ENCODE measurements around the gene DAZAP2. TPM values are rescaled to one million over a fixed set of nuclear protein-coding genes. Genes with fewer than 3 reads are reported as not detected.

The DAZAP2 gene
- total and polyA plus RNA-seq, 4 donors: 66.0 to 218 (median 135) TPM

DNA sequence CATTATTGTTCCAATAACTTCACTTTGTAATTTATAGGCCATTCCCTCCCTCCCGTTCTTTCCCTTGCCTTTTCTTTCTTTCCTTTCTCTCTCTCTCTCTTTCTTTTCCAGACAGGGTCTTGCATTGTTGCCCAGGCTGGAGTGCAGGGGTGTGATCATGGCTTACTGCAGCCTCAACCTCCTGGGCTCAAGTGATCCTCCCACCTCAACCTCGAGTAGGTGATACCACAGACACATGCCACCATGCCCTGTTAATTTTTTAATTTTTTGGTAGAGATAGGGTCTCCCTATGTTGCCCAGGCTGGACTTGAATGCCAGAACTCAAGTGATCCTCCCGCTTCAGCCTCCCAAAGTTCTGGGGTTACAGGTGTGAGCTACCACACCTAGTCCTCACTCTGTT is 14.0 kb upstream of the DAZAP2 start:
- Histone ChIP-seq H3K9ac (ENCODE audit: low read depth in 1 of 2, low read length in 2 of 2) (no peak overlapping the region), H3K36me3 (ENCODE audit: control insufficient read depth in 4 of 4, insufficient read depth in 3 of 4, low read depth in 1 of 4, low read length in 3 of 4) (no peaks in the 10 kb centered on the region), H3K4me1 (ENCODE audit: control insufficient read depth in 4 of 4, insufficient read depth in 4 of 4, low read length in 3 of 4) (peaks cover 0 to 3% (median 0%) of the 10 kb centered on the region in 4 donors), H3K4me3 (ENCODE audit: low read depth in 1 of 3, low read length in 3 of 3) (no peak overlapping the region), H3K27me3 (ENCODE audit: control insufficient read depth in 4 of 4, insufficient read depth in 4 of 4, low read length in 3 of 4) (no peaks in the 10 kb centered on the region), H3K27ac (ENCODE audit: low read depth in 1 of 2, low read length in 2 of 2) (no peak overlapping the region), H3K9me3 (ENCODE audit: control insufficient read depth in 4 of 4, low read length in 3 of 4) (no peaks in the 10 kb centered on the region)
- DNase-seq (ENCODE audit: low spot score): no peak
- TF ChIP-seq NR2F2 (IDR thresholded peaks at IDR 0.05) (no peak), SP1 (IDR thresholded peaks at IDR 0.05) (no peak), YY1 (IDR thresholded peaks at IDR 0.05) (no peak), TAF1 (conservative IDR thresholded peaks at IDR 0.05) (no peak), FOXA1 (IDR thresholded peaks at IDR 0.05) (no peak), EGR1 (IDR thresholded peaks at IDR 0.05; ENCODE audit: low read depth in 2 of 2) (no peak), RXRA (IDR thresholded peaks at IDR 0.05) (no peak), HNF4G (IDR thresholded peaks at IDR 0.05) (no peak), GABPA (IDR thresholded peaks at IDR 0.05 in 1 of 2, conservative IDR thresholded peaks at IDR 0.05 in 1 of 2) (no peak), HNF4A (conservative IDR thresholded peaks at IDR 0.05) (no peak), FOXA2 (IDR thresholded peaks at IDR 0.05) (no peak), RAD21 (IDR thresholded peaks at IDR 0.05) (no peak), JUND (IDR thresholded peaks at IDR 0.05) (no peak)
- TF ChIP-seq, protein P1, sequence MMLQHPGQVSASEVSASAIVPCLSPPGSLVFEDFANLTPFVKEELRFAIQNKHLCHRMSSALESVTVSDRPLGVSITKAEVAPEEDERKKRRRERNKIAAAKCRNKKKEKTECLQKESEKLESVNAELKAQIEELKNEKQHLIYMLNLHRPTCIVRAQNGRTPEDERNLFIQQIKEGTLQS (IDR thresholded peaks at IDR 0.05): no peak
- TF ChIP-seq, protein P2, sequence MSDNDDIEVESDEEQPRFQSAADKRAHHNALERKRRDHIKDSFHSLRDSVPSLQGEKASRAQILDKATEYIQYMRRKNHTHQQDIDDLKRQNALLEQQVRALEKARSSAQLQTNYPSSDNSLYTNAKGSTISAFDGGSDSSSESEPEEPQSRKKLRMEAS (IDR thresholded peaks at IDR 0.05): no peak
- TF ChIP-seq, protein P3, sequence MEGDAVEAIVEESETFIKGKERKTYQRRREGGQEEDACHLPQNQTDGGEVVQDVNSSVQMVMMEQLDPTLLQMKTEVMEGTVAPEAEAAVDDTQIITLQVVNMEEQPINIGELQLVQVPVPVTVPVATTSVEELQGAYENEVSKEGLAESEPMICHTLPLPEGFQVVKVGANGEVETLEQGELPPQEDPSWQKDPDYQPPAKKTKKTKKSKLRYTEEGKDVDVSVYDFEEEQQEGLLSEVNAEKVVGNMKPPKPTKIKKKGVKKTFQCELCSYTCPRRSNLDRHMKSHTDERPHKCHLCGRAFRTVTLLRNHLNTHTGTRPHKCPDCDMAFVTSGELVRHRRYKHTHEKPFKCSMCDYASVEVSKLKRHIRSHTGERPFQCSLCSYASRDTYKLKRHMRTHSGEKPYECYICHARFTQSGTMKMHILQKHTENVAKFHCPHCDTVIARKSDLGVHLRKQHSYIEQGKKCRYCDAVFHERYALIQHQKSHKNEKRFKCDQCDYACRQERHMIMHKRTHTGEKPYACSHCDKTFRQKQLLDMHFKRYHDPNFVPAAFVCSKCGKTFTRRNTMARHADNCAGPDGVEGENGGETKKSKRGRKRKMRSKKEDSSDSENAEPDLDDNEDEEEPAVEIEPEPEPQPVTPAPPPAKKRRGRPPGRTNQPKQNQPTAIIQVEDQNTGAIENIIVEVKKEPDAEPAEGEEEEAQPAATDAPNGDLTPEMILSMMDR (IDR thresholded peaks at IDR 0.05; ENCODE audit: low read depth, low read length, missing input control): no peak
- TF ChIP-seq, protein P4, sequence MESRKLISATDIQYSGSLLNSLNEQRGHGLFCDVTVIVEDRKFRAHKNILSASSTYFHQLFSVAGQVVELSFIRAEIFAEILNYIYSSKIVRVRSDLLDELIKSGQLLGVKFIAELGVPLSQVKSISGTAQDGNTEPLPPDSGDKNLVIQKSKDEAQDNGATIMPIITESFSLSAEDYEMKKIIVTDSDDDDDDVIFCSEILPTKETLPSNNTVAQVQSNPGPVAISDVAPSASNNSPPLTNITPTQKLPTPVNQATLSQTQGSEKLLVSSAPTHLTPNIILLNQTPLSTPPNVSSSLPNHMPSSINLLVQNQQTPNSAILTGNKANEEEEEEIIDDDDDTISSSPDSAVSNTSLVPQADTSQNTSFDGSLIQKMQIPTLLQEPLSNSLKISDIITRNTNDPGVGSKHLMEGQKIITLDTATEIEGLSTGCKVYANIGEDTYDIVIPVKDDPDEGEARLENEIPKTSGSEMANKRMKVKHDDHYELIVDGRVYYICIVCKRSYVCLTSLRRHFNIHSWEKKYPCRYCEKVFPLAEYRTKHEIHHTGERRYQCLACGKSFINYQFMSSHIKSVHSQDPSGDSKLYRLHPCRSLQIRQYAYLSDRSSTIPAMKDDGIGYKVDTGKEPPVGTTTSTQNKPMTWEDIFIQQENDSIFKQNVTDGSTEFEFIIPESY (IDR thresholded peaks at IDR 0.05): no peak
- TF ChIP-seq, protein P5, sequence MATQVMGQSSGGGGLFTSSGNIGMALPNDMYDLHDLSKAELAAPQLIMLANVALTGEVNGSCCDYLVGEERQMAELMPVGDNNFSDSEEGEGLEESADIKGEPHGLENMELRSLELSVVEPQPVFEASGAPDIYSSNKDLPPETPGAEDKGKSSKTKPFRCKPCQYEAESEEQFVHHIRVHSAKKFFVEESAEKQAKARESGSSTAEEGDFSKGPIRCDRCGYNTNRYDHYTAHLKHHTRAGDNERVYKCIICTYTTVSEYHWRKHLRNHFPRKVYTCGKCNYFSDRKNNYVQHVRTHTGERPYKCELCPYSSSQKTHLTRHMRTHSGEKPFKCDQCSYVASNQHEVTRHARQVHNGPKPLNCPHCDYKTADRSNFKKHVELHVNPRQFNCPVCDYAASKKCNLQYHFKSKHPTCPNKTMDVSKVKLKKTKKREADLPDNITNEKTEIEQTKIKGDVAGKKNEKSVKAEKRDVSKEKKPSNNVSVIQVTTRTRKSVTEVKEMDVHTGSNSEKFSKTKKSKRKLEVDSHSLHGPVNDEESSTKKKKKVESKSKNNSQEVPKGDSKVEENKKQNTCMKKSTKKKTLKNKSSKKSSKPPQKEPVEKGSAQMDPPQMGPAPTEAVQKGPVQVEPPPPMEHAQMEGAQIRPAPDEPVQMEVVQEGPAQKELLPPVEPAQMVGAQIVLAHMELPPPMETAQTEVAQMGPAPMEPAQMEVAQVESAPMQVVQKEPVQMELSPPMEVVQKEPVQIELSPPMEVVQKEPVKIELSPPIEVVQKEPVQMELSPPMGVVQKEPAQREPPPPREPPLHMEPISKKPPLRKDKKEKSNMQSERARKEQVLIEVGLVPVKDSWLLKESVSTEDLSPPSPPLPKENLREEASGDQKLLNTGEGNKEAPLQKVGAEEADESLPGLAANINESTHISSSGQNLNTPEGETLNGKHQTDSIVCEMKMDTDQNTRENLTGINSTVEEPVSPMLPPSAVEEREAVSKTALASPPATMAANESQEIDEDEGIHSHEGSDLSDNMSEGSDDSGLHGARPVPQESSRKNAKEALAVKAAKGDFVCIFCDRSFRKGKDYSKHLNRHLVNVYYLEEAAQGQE (IDR thresholded peaks at IDR 0.05): no peak
- 95% methylated on average over 3 of the region's 3 CpGs for WGBS
